Measurements from ENCODE around the gene HTR1D.

HTR1D gene

DNA sequence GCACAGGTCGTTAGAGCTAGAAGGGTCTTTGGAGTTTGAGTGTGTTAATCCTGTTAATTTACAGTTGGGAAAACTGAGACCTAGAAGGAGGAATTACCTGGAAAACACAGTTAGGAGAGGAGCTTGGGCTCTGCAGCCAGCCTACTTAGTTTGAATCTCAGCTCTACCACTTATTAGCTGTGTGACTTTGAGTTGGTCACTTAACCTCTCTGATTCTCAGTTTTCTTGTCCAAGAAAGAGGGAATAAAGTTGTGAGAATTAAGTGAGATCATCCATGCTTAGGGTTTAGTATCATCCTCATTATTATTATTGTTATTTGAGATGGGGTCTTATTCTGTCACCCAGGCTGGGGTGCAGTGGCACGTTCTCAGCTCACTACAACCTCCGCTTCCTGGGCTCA, 5.4 kb upstream of the HTR1D start:
- TF ChIP-seq, protein P1, sequence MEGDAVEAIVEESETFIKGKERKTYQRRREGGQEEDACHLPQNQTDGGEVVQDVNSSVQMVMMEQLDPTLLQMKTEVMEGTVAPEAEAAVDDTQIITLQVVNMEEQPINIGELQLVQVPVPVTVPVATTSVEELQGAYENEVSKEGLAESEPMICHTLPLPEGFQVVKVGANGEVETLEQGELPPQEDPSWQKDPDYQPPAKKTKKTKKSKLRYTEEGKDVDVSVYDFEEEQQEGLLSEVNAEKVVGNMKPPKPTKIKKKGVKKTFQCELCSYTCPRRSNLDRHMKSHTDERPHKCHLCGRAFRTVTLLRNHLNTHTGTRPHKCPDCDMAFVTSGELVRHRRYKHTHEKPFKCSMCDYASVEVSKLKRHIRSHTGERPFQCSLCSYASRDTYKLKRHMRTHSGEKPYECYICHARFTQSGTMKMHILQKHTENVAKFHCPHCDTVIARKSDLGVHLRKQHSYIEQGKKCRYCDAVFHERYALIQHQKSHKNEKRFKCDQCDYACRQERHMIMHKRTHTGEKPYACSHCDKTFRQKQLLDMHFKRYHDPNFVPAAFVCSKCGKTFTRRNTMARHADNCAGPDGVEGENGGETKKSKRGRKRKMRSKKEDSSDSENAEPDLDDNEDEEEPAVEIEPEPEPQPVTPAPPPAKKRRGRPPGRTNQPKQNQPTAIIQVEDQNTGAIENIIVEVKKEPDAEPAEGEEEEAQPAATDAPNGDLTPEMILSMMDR (IDR thresholded peaks at IDR 0.05; ENCODE audit: low read depth, low read length, missing control alignments) = no peak
- H3K36me3 ChIP-seq (replicated peaks) = no peaks in the 10 kb centered on the region
- no peak overlapping the region for H3K4me3 ChIP-seq (ENCODE audit: low read depth, low read length)
- DNase-seq = no peak
- H3K27me3 ChIP-seq (replicated peaks) = peaks cover under 1% of the 10 kb centered on the region
- no peak overlapping the region for H3K27ac ChIP-seq
- in situ Hi-C loops (cut with HindIII; ENCODE audit: low pct_ligation_motif_present, low sequenced_read_pairs) = no loop called here

DNA sequence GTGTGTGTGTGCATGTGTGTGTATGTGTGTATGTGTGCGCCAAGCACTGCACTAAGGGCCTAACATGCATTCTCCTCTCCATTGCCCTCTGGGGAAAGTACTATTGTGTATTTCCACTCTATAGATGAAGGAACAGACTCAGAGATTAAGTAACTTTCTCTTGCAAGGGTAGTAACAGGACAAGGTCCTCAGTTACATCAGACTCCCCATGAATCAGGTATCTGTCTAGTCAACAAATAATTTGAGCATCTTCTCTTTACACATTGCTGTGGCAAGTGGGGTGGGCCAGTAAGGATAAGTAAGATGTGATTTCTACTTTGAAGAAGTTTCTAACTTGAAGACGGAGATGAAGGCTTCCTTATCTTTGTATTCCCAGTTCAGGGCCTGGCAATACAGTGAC, 5.0 kb upstream of the HTR1D start:
- Histone ChIP-seq H3K4me3 (ENCODE audit: low read depth, low read length) (no peak overlapping the region), H3K27me3 (replicated peaks) (peaks cover 3% of the 10 kb centered on the region)
- TF ChIP-seq, protein P1 (IDR thresholded peaks at IDR 0.05; ENCODE audit: low read depth, low read length, missing control alignments) = no peak

DNA sequence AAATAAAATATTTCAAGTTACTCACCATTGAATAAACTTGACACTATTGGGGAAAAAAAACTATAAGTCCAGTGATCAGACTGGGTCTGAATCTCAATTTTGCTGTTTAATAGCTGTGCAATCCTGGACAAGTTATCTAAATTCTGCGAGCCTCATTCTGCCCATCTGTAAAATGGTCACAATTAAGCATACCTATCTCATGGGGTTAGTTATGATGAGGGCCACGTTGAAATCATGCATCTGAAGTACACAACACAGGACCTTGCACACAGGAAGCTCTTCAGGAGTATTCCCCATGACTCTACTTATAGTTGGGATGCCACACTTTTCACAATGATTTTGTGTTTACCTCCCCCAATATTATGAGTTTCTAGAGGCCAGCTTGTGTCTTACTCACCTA, 3.8 kb upstream of the HTR1D start:
- DNase-seq = no peak
- H3K4me3 ChIP-seq (ENCODE audit: low read depth, low read length) = no peak overlapping the region
- no peaks in the 10 kb centered on the region for H3K36me3 ChIP-seq (replicated peaks)
- peaks cover 9% of the 10 kb centered on the region for H3K27me3 ChIP-seq (replicated peaks)
- no peak overlapping the region for H3K27ac ChIP-seq
- TF ChIP-seq, protein P1 (IDR thresholded peaks at IDR 0.05; ENCODE audit: low read depth, low read length, missing control alignments) = no peak
- in situ Hi-C loops (cut with HindIII; ENCODE audit: low pct_ligation_motif_present, low sequenced_read_pairs) = no loop called here

More for the DNA sequence above, 5.0 kb upstream of the HTR1D start:
- H3K27ac ChIP-seq = no peak overlapping the region
- no peaks in the 10 kb centered on the region for H3K36me3 ChIP-seq (replicated peaks)
- in situ Hi-C loops (cut with HindIII; ENCODE audit: low pct_ligation_motif_present, low sequenced_read_pairs) = no loop called here
- no peak for DNase-seq

DNA sequence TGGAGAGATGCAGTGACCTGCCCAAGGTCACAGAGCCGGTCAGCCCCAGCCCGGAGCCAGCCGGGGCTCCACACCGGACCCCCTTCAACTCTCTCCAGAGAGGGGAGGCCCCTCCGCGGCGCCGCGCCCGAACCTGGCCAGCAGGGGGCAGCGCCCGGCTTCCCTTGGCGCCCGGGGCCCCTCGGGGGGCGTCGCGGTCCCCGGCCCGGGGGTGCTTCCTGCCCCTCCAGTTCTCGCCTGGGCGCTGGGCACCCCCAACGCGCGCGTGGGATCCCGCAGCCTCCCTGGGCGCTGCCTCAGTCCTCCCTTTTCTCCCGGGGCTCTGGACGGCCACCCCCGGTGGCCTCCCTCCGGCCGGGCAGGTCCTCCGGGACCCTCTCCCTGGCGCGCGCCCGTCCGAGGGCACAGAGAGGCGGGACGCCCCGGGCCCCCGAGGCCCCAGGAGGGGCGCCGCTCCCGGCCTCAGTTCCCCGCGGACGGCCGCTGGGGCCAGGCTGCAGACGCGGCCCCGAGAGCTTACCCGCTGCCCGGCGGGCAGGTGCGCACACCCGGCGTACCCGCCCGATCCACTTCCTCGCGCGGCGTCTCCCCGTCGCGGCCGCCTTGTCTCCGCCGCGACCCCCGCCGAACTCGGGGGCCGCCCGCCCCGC, 406 bp downstream of the HTR1D start:
- H3K27ac ChIP-seq = no peak overlapping the region
- no peaks in the 10 kb centered on the region for H3K36me3 ChIP-seq (replicated peaks)
- in situ Hi-C loops (cut with HindIII; ENCODE audit: low pct_ligation_motif_present, low sequenced_read_pairs) = no loop called here
- H3K27me3 ChIP-seq (replicated peaks) = peaks cover 9% of the 10 kb centered on the region
- TF ChIP-seq, protein P1 (IDR thresholded peaks at IDR 0.05; ENCODE audit: low read depth, low read length, missing control alignments) = peak; percentile 60
- DNase-seq = no peak
- H3K4me3 ChIP-seq (ENCODE audit: low read depth, low read length) = peak overlapping the region; percentile 34

DNA sequence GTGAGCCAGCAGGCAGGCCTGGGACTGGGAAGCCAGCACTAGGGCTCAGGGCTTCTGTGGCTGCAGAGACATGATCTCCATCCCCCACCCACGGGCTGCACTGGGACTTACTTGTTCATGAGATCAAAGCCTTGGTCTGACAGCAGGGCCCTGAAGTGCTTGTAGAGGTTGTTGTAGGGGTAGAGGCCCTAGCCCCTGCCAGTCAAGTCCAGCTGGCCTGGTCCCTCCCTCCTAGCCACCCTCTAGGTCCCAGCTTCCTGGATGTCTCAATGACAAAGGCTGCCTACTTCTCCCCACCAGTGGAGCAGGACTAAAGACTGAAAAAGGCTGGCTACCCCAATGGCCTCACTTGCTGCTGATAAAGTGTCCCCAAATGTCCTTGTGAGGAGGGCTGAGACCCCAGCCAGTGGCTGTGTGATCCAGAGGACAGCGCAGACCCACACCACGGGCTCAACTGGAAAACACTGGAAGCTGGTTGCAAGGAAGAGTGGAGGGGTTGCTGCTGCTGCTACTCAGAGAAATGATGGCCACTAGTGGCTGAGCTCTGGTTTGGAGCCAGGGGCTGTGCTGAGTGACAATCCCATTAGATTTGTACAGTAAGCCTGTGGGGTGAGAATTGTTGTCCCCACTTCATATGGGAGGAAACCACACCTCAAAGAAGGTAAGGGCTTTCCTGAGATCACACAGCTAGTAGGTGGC, 1.4 kb downstream of the HTR1D start:
- TF ChIP-seq, protein P1 (IDR thresholded peaks at IDR 0.05; ENCODE audit: low read depth, low read length, missing control alignments) = no peak
- in situ Hi-C loops (cut with HindIII; ENCODE audit: low pct_ligation_motif_present, low sequenced_read_pairs) = no loop called here
- no peak overlapping the region for H3K4me3 ChIP-seq (ENCODE audit: low read depth, low read length)
- no peak for DNase-seq
- H3K27ac ChIP-seq = no peak overlapping the region
- H3K36me3 ChIP-seq (replicated peaks) = no peaks in the 10 kb centered on the region
- peaks cover 9% of the 10 kb centered on the region for H3K27me3 ChIP-seq (replicated peaks)
